HepG2 (cell line): ENCODE data around the gene C14orf93. TPM values are rescaled to one million over a fixed set of nuclear protein-coding genes. Genes with fewer than 3 reads are reported as not detected.
A peak's percentile ranks its signal among the peaks of the same experiment; 100 is the strongest.

Source experiments
- CHD4 ChIP-seq: fragments of 200-600 bp; sonication (generic); IDR thresholded peaks from 2 replicates; pipeline ENCODE4 v1.7.0; 2017; ENCODE audit warnings: mild to moderate bottlenecking, low read length, borderline replicate concordance
- EED ChIP-seq: sonication (generic); formaldehyde crosslinking; IDR thresholded peaks from 2 replicates; pipeline ENCODE4 v1.5.0; 2020; ENCODE audit warnings: mild to moderate bottlenecking, missing genetic modification reagents
- MAZ ChIP-seq, 2 experiments: sonication (generic) in 1 of 2; formaldehyde crosslinking in 1 of 2; IDR thresholded peaks; 2 replicates each; pipeline versions ENCODE4 v1.5.0 to v1.6.1; 2012 to 2020; ENCODE audit warnings: low read depth in 2 of 2, mild to moderate bottlenecking in 2 of 2, borderline replicate concordance in 1 of 2, improper control_type of control experiment in 1 of 2, low read length in 1 of 2, missing genetic modification reagents in 1 of 2, moderate library complexity in 1 of 2
- MED8 ChIP-seq: sonication (generic); formaldehyde crosslinking; IDR thresholded peaks from 2 replicates; pipeline ENCODE4 v1.8.1; 2023; ENCODE audit warnings: mild to moderate bottlenecking, missing genetic modification reagents; ENCODE audit not compliant: insufficient replicate concordance
- MTERF4 ChIP-seq: sonication (generic); formaldehyde crosslinking; IDR thresholded peaks from 2 replicates; pipeline ENCODE4 v1.8.0; 2023; ENCODE audit warnings: mild to moderate bottlenecking, missing genetic modification reagents
- SOX13 ChIP-seq, 3 experiments: fragments of 450-650 bp in 1 of 3; sonication (generic) in 1 of 3; formaldehyde crosslinking in 1 of 3; IDR thresholded peaks in 2 of 3; conservative IDR thresholded peaks in 1 of 3; 2 replicates each; pipeline versions ENCODE4 v1.5.0 to v1.6.1; 2016 to 2020; ENCODE audit warnings: antibody characterized with exemption in 1 of 3, mild to moderate bottlenecking in 1 of 3, missing compliant biosample characterization in 1 of 3, missing genetic modification reagents in 1 of 3, moderate library complexity in 1 of 3
- THRA ChIP-seq: sonication (generic); formaldehyde crosslinking; IDR thresholded peaks from 2 replicates; pipeline ENCODE4 v1.4.0; 2020; ENCODE audit warnings: missing genetic modification reagents, borderline replicate concordance
- TIGD3 ChIP-seq: sonication (generic); formaldehyde crosslinking; IDR thresholded peaks from 2 replicates; pipeline ENCODE4 v1.5.1; 2020; ENCODE audit warnings: mild to moderate bottlenecking, missing genetic modification reagents, borderline replicate concordance
- TP53 ChIP-seq: sonication (generic); formaldehyde crosslinking; conservative IDR thresholded peaks from 2 replicates; pipeline ENCODE4 v1.4.0; 2020; ENCODE audit warnings: missing genetic modification reagents
- YEATS2 ChIP-seq: sonication (generic); formaldehyde crosslinking; IDR thresholded peaks from 2 replicates; pipeline ENCODE4 v1.4.0; 2020; ENCODE audit warnings: missing genetic modification reagents, borderline replicate concordance
- ZBTB40 ChIP-seq, 2 experiments: fragments of 450-650 bp in 1 of 2; sonication (generic) in 1 of 2; formaldehyde crosslinking in 1 of 2; IDR thresholded peaks; 2 replicates each; pipeline versions ENCODE4 v1.6.1 to v1.8.0; 2016 to 2022; ENCODE audit warnings: antibody characterized with exemption in 1 of 2, mild to moderate bottlenecking in 1 of 2, missing genetic modification reagents in 1 of 2
- ZNF317 ChIP-seq: sonication (generic); formaldehyde crosslinking; IDR thresholded peaks from 2 replicates; pipeline ENCODE4 v1.5.0; 2020; ENCODE audit warnings: mild to moderate bottlenecking, missing genetic modification reagents
- ZNF569 ChIP-seq: sonication (generic); formaldehyde crosslinking; IDR thresholded peaks from 2 replicates; pipeline ENCODE4 v1.5.0; 2020; ENCODE audit warnings: mild to moderate bottlenecking, missing genetic modification reagents, moderate library complexity, borderline replicate concordance
- ZNF83 ChIP-seq: sonication (generic); formaldehyde crosslinking; IDR thresholded peaks from 2 replicates; pipeline ENCODE4 v1.4.0; 2020; ENCODE audit warnings: missing genetic modification reagents, mild to moderate bottlenecking, borderline replicate concordance
- ZNF841 ChIP-seq: sonication (generic); formaldehyde crosslinking; IDR thresholded peaks from 2 replicates; pipeline ENCODE4 v1.8.1; 2023; ENCODE audit warnings: missing genetic modification reagents, borderline replicate concordance
- polyA plus RNA-seq, 8 experiments: library from polyadenylated mRNA; depleted of rRNA in 3 of 8; stranded (reverse) in 7 of 8; unstranded in 1 of 8; fragments of >200 nt; fragmentation: Illumina TruSeq in 4 of 8; extraction: Trizol in 4 of 8; gene quantifications; 2 replicates each; pipeline versions ENCODE4 v1.2.1 to v1.2.3, GENCODE V29; 2011 to 2016; ENCODE audit warnings: low read depth in 4 of 8, missing spikeins in 1 of 8, mixed read lengths in 1 of 8; ENCODE audit not compliant: insufficient read depth in 1 of 8
- total RNA-seq, 5 experiments: library from RNA; depleted of rRNA; stranded (reverse); fragments of >200 nt; fragmentation: Illumina TruSeq; extraction: Trizol; gene quantifications; 2 replicates each; pipeline ENCODE4 v1.2.3, GENCODE V29; 2016; ENCODE audit warnings: low read depth in 1 of 5

Gene C14orf93
- total and polyA plus RNA-seq, 2 of the 13 experiments (the other 11 are each of a cell fraction or from before 2014, with no cell fraction given): 11.4 to 22.5 TPM

- TF ChIP-seq CHD4 (peak; percentile 96; the same call in 1 of the 2 replicates), EED (CRISPR knock-in tag) (no peak), THRA (no peak), ZBTB40 (IDR thresholded peaks at IDR 0.05) (no peak), ZBTB40 (CRISPR knock-in tag; IDR thresholded peaks at IDR 0.05) (no peak), ZNF569 (CRISPR knock-in tag) (no peak), ZNF841 (CRISPR knock-in tag) (no peak), TP53 (CRISPR knock-in tag) (no peak), MTERF4 (CRISPR knock-in tag) (no peak), SOX13 (IDR thresholded peaks at IDR 0.05) (no peak), SOX13 (CRISPR knock-in tag; conservative IDR thresholded peaks at IDR 0.05 in 1 of 2, IDR thresholded peaks at IDR 0.05 in 1 of 2) (peak in 1 of 2 experiments; percentile 93; a peak in 1 of 4 replicates), TIGD3 (CRISPR knock-in tag) (0 out of 2 replicates have a peak, but pooled peaks have one; percentile 19), ZNF317 (CRISPR knock-in tag) (no peak), ZNF83 (CRISPR knock-in tag) (0 out of 2 replicates have a peak, but pooled peaks have one; percentile 12), MAZ (IDR thresholded peaks at IDR 0.05; ENCODE audit: borderline replicate concordance, low read depth, low read length) (no peak), MAZ (CRISPR knock-in tag; IDR thresholded peaks at IDR 0.05; ENCODE audit: low read depth) (no peak), YEATS2 (CRISPR knock-in tag) (no peak), MED8 (no peak)
These were observed 32.6 kb downstream of the C14orf93 start (continued) for GRCh38 chr14:22977434-22977683.
